WTC11 (cell line): ENCODE results near the gene RBBP6. TPM values are rescaled to one million over a fixed set of nuclear protein-coding genes. Genes with fewer than 3 reads are reported as not detected.

ENCODE experiments used
- ATAC-seq: fragments of 200-7000 bp; cut with Tn5 transposase; 2 replicates; pipeline ENCODE4 v1.10.0; 2021; ENCODE audit warnings: mild to moderate bottlenecking, moderate library complexity
- CTCF ChIA-PET: fragments of 300-600 bp; sonication (Branson Sonifier 250); formaldehyde crosslinking; loops from one replicate; lab custom pipeline; 2021; ENCODE audit warnings: antibody characterized with exemption; lab: Charles Lee
- POLR2A ChIA-PET: fragments of 350-600 bp; sonication (Branson Sonifier 250); formaldehyde crosslinking; loops from one replicate; lab custom pipeline; 2021; ENCODE audit warnings: antibody characterized with exemption; lab: Charles Lee
- DNase-seq: peaks from one replicate; pipeline ENCODE4 v3.0.0; 2021; ENCODE audit warnings: low spot score
- H3K27ac Mint-ChIP-seq: 2 replicates; pipeline ENCODE4 v1.8.0; 2021; ENCODE audit warnings: mixed read lengths
- H3K27me3 Mint-ChIP-seq: 2 replicates; pipeline ENCODE4 v1.8.0; 2021; ENCODE audit warnings: low read depth, mild to moderate bottlenecking, moderate library complexity, mixed read lengths
- H3K36me3 Mint-ChIP-seq: 2 replicates; pipeline ENCODE4 v1.8.0; 2021; ENCODE audit warnings: mixed read lengths
- H3K4me1 Mint-ChIP-seq: 2 replicates; pipeline ENCODE4 v1.8.0; 2022; ENCODE audit warnings: mixed read lengths
- H3K4me3 Mint-ChIP-seq: 2 replicates; pipeline ENCODE4 v1.8.0; 2021; ENCODE audit warnings: mild to moderate bottlenecking, moderate library complexity, mixed read lengths
- H3K9me3 Mint-ChIP-seq: 2 replicates; pipeline ENCODE4 v1.8.0; 2021; ENCODE audit warnings: mixed read lengths
- CREM ChIP-seq: sonication (generic); formaldehyde crosslinking; IDR thresholded peaks from 2 replicates; pipeline ENCODE4 v1.8.1; 2022; ENCODE audit warnings: mild to moderate bottlenecking, missing genetic modification reagents, moderate library complexity
- EMX1 ChIP-seq: fragments of 250-450 bp; sonication (Bioruptor Pico); IDR thresholded peaks from 2 replicates; pipeline ENCODE4 v1.8.0; 2021; ENCODE audit warnings: mild to moderate bottlenecking
- HMGA2 ChIP-seq: fragments of 250-450 bp; sonication (Bioruptor Pico); IDR thresholded peaks from 2 replicates; pipeline ENCODE4 v1.4.0; 2021; ENCODE audit warnings: mild to moderate bottlenecking, moderate library complexity
- MXD4 ChIP-seq: fragments of 250-450 bp; sonication (Bioruptor Pico); IDR thresholded peaks from 2 replicates; pipeline ENCODE4 v1.8.0; 2021; ENCODE audit warnings: mild to moderate bottlenecking, moderate library complexity, borderline replicate concordance
- NFATC4 ChIP-seq: fragments of 250-450 bp; sonication (Bioruptor Pico); IDR thresholded peaks from 2 replicates; pipeline ENCODE4 v1.9.0; 2021; ENCODE audit warnings: mild to moderate bottlenecking
- NR3C1 ChIP-seq: sonication (generic); formaldehyde crosslinking; conservative IDR thresholded peaks from 2 replicates; pipeline ENCODE4 v1.8.1; 2023; ENCODE audit warnings: low read depth, mild to moderate bottlenecking, missing genetic modification reagents
- PRRX2 ChIP-seq: fragments of 250-450 bp; sonication (Bioruptor Pico); IDR thresholded peaks from 2 replicates; pipeline ENCODE4 v1.8.0; 2021; ENCODE audit warnings: mild to moderate bottlenecking
- RELA ChIP-seq: sonication (generic); formaldehyde crosslinking; IDR thresholded peaks from 2 replicates; pipeline ENCODE4 v1.8.1; 2022; ENCODE audit warnings: missing genetic modification reagents, mild to moderate bottlenecking, borderline replicate concordance
- RORB ChIP-seq: fragments of 250-450 bp; sonication (Bioruptor Pico); IDR thresholded peaks from 2 replicates; pipeline ENCODE4 v1.9.0; 2021; ENCODE audit warnings: mild to moderate bottlenecking
- SMAD3 ChIP-seq: sonication (generic); formaldehyde crosslinking; IDR thresholded peaks from 2 replicates; pipeline ENCODE4 v1.8.0; 2022; ENCODE audit warnings: missing genetic modification reagents, mild to moderate bottlenecking, borderline replicate concordance
- SMAD4 ChIP-seq: sonication (generic); formaldehyde crosslinking; IDR thresholded peaks from 2 replicates; pipeline ENCODE4 v1.8.0; 2022; ENCODE audit warnings: mild to moderate bottlenecking, missing genetic modification reagents
- SOX15 ChIP-seq: fragments of 250-450 bp; sonication (Bioruptor Pico); IDR thresholded peaks from 2 replicates; pipeline ENCODE4 v1.9.0; 2021; ENCODE audit warnings: mild to moderate bottlenecking
- TEAD1 ChIP-seq: sonication (generic); formaldehyde crosslinking; IDR thresholded peaks from 2 replicates; pipeline ENCODE4 v1.8.0; 2022; ENCODE audit warnings: mild to moderate bottlenecking, missing genetic modification reagents
- ZBTB21 ChIP-seq: sonication (generic); formaldehyde crosslinking; IDR thresholded peaks from 2 replicates; pipeline ENCODE4 v1.8.1; 2023; ENCODE audit warnings: mild to moderate bottlenecking, missing genetic modification reagents, borderline replicate concordance
- ZNF396 ChIP-seq: fragments of 250-450 bp; sonication (Bioruptor Pico); IDR thresholded peaks from 2 replicates; pipeline ENCODE4 v1.8.0; 2021; ENCODE audit warnings: mild to moderate bottlenecking, moderate library complexity, borderline replicate concordance
- total RNA-seq: library from RNA; stranded (reverse); gene quantifications from 3 replicates; pipeline ENCODE4 v1.2.3, GENCODE V29; 2021
- TF ChIP-seq, protein P1 (sequence below): sonication (generic); formaldehyde crosslinking; IDR thresholded peaks from 2 replicates; pipeline ENCODE4 v1.8.0; 2023; ENCODE audit warnings: missing genetic modification reagents
- TF ChIP-seq, protein P2 (sequence below): sonication (generic); formaldehyde crosslinking; IDR thresholded peaks from 2 replicates; pipeline ENCODE4 v1.8.1; 2023; ENCODE audit warnings: mild to moderate bottlenecking, moderate library complexity, missing genetic modification reagents
- TF ChIP-seq, protein P3 (sequence below): fragments of 200-600 bp; IDR thresholded peaks from 2 replicates; pipeline ENCODE4 v1.8.0; 2022; ENCODE audit warnings: antibody characterized with exemption
- TF ChIP-seq, protein P4 (sequence below): sonication (generic); formaldehyde crosslinking; IDR thresholded peaks from 2 replicates; pipeline ENCODE4 v1.8.1; 2023; ENCODE audit warnings: mild to moderate bottlenecking, missing genetic modification reagents, borderline replicate concordance
- TF ChIP-seq, protein P5 (sequence below): fragments of 250-450 bp; sonication (Bioruptor Pico); IDR thresholded peaks from 2 replicates; pipeline ENCODE4 v1.9.0; 2021; ENCODE audit warnings: mild to moderate bottlenecking
- TF ChIP-seq, protein P6 (sequence below): fragments of 250-450 bp; sonication (Bioruptor Pico); IDR thresholded peaks from 2 replicates; pipeline ENCODE4 v1.9.0; 2021; ENCODE audit warnings: mild to moderate bottlenecking

The RBBP6 gene
- total RNA-seq, 1 experiment from 2014 or later, result 62.4 TPM

DNA sequence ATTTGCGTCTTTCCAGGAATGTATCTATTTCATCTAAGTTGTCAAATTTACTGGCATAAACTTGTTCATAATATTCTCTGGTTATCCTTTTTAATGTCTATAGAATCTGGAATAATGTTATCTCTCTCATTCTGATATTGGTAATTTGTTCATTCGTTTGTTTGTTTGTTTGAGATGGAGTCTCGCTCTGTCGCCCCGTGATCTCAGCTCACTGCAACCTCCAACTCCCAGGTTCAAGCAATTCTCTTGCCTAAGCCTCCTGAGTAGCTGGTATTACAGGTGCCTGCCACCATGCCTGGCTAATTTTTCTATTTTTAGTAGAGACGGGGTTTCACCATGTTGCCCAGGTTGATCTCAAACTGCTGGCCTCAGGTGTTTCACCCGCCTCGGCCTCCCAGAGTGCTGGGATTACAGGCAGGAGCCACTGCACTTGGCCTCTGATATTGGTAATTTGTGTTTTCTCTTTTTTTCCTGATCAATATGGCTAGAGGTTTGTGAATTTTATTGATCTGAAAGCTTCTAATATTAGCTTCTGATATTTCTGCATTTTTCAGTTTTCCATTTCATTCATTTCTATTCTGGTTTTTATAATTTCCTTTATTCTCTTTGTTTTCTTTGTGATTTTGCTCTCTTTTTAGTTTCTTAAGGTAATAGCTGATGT lies 59.5 kb downstream of the RBBP6 start:
- DNase-seq (no peak), ATAC-seq (no peak)
- no peaks in the 10 kb centered on the region for H3K27me3 Mint-ChIP-seq
- ChIA-PET POLR2A (no interaction called here), CTCF (no interaction called here)
- no peaks in the 10 kb centered on the region for H3K36me3 Mint-ChIP-seq
- no peaks in the 10 kb centered on the region for H3K9me3 Mint-ChIP-seq
- H3K4me3 Mint-ChIP-seq, result no peak overlapping the region
- TF ChIP-seq CREM (CRISPR knock-in tag) (no peak), ZNF396 (CRISPR knock-in tag) (no peak), EMX1 (CRISPR knock-in tag) (no peak), ZBTB21 (no peak), SMAD3 (no peak), MXD4 (CRISPR knock-in tag) (no peak), TEAD1 (no peak)
- TF ChIP-seq, protein P1, sequence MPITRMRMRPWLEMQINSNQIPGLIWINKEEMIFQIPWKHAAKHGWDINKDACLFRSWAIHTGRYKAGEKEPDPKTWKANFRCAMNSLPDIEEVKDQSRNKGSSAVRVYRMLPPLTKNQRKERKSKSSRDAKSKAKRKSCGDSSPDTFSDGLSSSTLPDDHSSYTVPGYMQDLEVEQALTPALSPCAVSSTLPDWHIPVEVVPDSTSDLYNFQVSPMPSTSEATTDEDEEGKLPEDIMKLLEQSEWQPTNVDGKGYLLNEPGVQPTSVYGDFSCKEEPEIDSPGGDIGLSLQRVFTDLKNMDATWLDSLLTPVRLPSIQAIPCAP (CRISPR knock-in tag), result no peak
- TF ChIP-seq, protein P2, sequence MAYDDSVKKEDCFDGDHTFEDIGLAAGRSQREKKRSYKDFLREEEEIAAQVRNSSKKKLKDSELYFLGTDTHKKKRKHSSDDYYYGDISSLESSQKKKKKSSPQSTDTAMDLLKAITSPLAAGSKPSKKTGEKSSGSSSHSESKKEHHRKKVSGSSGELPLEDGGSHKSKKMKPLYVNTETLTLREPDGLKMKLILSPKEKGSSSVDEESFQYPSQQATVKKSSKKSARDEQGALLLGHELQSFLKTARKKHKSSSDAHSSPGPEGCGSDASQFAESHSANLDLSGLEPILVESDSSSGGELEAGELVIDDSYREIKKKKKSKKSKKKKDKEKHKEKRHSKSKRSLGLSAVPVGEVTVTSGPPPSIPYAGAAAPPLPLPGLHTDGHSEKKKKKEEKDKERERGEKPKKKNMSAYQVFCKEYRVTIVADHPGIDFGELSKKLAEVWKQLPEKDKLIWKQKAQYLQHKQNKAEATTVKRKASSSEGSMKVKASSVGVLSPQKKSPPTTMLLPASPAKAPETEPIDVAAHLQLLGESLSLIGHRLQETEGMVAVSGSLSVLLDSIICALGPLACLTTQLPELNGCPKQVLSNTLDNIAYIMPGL (CRISPR knock-in tag), result no peak
- TF ChIP-seq, protein P3, sequence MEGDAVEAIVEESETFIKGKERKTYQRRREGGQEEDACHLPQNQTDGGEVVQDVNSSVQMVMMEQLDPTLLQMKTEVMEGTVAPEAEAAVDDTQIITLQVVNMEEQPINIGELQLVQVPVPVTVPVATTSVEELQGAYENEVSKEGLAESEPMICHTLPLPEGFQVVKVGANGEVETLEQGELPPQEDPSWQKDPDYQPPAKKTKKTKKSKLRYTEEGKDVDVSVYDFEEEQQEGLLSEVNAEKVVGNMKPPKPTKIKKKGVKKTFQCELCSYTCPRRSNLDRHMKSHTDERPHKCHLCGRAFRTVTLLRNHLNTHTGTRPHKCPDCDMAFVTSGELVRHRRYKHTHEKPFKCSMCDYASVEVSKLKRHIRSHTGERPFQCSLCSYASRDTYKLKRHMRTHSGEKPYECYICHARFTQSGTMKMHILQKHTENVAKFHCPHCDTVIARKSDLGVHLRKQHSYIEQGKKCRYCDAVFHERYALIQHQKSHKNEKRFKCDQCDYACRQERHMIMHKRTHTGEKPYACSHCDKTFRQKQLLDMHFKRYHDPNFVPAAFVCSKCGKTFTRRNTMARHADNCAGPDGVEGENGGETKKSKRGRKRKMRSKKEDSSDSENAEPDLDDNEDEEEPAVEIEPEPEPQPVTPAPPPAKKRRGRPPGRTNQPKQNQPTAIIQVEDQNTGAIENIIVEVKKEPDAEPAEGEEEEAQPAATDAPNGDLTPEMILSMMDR, result no peak
- TF ChIP-seq, all 79 proteins: peak for 0
- no peak overlapping the region for H3K27ac Mint-ChIP-seq
- no peaks in the 10 kb centered on the region for H3K4me1 Mint-ChIP-seq

DNA sequence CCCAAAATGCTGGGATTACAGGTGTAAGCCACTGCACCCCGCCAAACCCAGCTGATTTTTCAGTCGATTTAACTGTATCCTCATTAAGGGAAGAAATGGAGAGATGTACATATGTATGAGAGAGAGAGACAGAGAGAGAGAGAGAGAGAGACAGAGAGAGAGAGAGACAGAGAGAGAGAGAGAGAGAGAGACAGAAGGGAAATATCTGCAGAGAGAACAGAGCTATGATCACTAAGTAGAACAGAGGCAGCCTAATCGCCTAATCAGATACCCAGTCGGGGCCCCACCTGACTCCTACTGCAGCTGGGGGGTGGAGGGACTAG lies 70.0 kb downstream of the RBBP6 start:
- H3K4me3 Mint-ChIP-seq, result peak overlapping the region; percentile 84
- ATAC-seq (no peak), DNase-seq (no peak)
- H3K27me3 Mint-ChIP-seq, result peaks cover 46% of the 10 kb centered on the region
- POLR2A ChIA-PET, result no interaction called here
- H3K36me3 Mint-ChIP-seq, result no peaks in the 10 kb centered on the region
- H3K9me3 Mint-ChIP-seq, result no peaks in the 10 kb centered on the region
- CTCF ChIA-PET, result interaction anchor here (0.5 to 1.3 kb wide), 3 partner anchors 42 to 92 kb away, joined by 3 read pairs; no protein-coding TSS in a partner anchor
- H3K27ac Mint-ChIP-seq, result no peak overlapping the region
- peaks cover 11% of the 10 kb centered on the region; the same call in 1 of the 2 replicates for H3K4me1 Mint-ChIP-seq
- TF ChIP-seq PRRX2 (CRISPR knock-in tag) (no peak), SMAD4 (CRISPR knock-in tag) (no peak), SOX15 (CRISPR knock-in tag) (no peak), NR3C1 (no peak), RORB (no peak), RELA (CRISPR knock-in tag) (no peak), HMGA2 (CRISPR knock-in tag) (no peak), NFATC4 (CRISPR knock-in tag) (no peak)
- TF ChIP-seq, protein P4, sequence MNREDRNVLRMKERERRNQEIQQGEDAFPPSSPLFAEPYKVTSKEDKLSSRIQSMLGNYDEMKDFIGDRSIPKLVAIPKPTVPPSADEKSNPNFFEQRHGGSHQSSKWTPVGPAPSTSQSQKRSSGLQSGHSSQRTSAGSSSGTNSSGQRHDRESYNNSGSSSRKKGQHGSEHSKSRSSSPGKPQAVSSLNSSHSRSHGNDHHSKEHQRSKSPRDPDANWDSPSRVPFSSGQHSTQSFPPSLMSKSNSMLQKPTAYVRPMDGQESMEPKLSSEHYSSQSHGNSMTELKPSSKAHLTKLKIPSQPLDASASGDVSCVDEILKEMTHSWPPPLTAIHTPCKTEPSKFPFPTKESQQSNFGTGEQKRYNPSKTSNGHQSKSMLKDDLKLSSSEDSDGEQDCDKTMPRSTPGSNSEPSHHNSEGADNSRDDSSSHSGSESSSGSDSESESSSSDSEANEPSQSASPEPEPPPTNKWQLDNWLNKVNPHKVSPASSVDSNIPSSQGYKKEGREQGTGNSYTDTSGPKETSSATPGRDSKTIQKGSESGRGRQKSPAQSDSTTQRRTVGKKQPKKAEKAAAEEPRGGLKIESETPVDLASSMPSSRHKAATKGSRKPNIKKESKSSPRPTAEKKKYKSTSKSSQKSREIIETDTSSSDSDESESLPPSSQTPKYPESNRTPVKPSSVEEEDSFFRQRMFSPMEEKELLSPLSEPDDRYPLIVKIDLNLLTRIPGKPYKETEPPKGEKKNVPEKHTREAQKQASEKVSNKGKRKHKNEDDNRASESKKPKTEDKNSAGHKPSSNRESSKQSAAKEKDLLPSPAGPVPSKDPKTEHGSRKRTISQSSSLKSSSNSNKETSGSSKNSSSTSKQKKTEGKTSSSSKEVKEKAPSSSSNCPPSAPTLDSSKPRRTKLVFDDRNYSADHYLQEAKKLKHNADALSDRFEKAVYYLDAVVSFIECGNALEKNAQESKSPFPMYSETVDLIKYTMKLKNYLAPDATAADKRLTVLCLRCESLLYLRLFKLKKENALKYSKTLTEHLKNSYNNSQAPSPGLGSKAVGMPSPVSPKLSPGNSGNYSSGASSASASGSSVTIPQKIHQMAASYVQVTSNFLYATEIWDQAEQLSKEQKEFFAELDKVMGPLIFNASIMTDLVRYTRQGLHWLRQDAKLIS (CRISPR knock-in tag), result no peak
- TF ChIP-seq, protein P3, result no peak
- TF ChIP-seq, protein P5, sequence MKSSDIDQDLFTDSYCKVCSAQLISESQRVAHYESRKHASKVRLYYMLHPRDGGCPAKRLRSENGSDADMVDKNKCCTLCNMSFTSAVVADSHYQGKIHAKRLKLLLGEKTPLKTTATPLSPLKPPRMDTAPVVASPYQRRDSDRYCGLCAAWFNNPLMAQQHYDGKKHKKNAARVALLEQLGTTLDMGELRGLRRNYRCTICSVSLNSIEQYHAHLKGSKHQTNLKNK (CRISPR knock-in tag), result no peak
- TF ChIP-seq, protein P6, sequence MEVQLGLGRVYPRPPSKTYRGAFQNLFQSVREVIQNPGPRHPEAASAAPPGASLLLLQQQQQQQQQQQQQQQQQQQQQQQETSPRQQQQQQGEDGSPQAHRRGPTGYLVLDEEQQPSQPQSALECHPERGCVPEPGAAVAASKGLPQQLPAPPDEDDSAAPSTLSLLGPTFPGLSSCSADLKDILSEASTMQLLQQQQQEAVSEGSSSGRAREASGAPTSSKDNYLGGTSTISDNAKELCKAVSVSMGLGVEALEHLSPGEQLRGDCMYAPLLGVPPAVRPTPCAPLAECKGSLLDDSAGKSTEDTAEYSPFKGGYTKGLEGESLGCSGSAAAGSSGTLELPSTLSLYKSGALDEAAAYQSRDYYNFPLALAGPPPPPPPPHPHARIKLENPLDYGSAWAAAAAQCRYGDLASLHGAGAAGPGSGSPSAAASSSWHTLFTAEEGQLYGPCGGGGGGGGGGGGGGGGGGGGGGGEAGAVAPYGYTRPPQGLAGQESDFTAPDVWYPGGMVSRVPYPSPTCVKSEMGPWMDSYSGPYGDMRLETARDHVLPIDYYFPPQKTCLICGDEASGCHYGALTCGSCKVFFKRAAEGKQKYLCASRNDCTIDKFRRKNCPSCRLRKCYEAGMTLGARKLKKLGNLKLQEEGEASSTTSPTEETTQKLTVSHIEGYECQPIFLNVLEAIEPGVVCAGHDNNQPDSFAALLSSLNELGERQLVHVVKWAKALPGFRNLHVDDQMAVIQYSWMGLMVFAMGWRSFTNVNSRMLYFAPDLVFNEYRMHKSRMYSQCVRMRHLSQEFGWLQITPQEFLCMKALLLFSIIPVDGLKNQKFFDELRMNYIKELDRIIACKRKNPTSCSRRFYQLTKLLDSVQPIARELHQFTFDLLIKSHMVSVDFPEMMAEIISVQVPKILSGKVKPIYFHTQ (CRISPR knock-in tag), result no peak
